ENCODE data around the gene CDC45. TPM values are rescaled to one million over a fixed set of nuclear protein-coding genes. Genes with fewer than 3 reads are reported as not detected.

Gene CDC45, protein sequence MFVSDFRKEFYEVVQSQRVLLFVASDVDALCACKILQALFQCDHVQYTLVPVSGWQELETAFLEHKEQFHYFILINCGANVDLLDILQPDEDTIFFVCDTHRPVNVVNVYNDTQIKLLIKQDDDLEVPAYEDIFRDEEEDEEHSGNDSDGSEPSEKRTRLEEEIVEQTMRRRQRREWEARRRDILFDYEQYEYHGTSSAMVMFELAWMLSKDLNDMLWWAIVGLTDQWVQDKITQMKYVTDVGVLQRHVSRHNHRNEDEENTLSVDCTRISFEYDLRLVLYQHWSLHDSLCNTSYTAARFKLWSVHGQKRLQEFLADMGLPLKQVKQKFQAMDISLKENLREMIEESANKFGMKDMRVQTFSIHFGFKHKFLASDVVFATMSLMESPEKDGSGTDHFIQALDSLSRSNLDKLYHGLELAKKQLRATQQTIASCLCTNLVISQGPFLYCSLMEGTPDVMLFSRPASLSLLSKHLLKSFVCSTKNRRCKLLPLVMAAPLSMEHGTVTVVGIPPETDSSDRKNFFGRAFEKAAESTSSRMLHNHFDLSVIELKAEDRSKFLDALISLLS
- total RNA-seq, result 11.2 and 44.8 TPM in 2 replicates

DNA sequence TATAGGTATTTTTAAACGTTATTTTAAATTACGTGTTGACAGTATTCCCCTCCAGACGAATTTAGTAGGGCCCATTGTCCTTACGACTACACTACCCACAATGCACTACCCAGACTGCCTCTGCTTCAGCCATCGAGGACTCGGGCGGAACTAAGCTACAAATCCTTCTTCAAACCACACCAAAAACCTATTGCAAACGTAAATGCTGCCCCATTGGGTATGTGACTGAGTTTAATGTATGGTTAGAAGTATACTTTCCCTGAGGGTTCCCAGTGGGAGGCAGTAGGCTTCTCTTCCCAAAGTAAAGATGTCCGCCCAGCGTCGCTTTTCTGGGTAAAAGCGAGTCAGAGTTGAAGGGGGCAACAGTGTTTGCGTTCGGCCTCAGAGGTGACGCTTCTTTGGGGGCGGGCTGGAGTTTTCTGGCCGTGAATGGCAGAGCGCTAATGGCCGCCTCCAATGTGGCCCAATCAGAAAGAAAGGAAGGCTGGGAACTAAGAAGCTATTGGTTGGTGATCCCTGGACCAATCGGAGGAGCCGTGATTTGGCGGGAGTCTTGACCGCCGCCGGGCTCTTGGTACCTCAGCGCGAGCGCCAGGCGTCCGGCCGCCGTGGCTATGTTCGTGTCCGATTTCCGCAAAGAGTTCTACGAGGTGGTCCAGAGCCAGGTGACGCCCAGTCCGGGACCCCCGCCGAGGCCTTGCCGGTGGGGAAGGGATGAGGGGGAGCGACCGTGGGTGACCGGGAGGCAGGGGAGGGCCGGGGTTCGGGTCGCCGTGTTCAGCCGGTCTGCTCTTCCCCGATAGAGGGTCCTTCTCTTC lies at the start of gene CDC45:
CDC45 (plus strand) TSS at position 566 of the 818 bp plus-strand sequence; CDS start at position 615, 49 bp downstream.

DNA sequence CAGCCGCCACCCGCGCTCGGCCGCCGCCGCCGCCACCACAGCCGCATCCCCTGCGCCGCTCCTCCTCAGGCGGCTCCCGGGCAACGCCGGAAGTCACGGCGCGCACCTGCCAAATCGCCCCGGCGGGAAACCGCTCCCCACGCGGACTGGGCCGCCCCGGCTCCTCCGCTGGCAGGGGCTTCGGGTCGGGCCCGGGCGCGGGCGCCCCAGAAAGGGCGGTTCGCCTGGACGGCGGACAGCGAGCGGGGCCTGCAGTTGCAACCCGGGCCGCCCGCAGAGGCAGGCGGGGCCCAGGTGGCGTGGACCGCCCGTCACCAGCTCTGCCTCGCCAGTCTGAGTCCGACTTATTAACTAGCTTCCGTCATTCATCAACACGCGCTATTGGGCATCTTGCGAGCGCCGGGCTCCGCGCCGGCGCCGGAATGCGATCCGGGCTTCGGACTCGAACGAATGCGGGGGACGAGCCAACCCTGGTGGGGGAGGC lies 48.0 kb upstream of the CDC45 start, which contains the start of gene HIRA:
HIRA (minus strand) TSS at position 85 of the 484 bp plus-strand sequence. CDS start 257 bp downstream, outside the sequence.

GRCh38 chr22:19432133-19432851 lies 47.4 kb upstream of the CDC45 start, which contains the start of gene MRPL40:
TSS of gene MRPL40 (plus strand) at chr22:19432545. CDS start at chr22:19432555, 10 bp downstream.

DNA sequence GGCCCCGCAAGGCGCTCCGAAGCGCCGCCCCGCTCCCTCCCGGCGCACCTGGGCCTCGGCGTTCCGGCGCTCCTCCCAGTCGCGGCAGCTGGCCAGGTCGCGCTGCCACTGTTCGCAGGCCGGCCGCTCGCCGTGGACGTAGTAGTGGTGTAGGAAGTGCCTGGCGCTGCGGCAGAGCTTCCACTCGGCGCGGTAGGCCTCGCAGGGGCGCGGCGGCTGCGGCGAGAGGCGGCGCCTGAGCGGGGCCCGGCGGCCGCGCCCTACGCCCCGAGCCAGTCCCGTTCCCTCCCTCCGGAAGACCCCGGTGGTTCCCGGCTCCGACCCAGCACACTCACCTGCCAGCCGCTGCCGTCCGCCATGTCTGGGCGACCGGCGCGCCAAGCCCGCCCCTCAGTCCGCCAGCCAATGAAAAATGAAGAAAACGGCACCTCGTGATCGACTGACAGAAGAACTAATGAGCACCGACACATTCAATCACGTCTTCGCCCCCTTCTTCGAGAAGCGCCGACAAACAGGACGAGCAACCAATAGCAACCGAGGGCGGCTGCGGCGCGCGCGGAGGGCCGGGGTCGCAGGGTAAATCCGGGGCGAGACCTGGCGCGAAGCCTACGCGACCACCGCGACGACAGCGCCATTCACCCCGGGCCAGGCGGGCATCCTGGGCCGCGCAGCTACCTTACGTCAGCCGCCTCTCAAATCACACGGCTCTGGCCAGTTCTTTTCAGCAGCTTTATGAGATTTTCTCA lies 32.2 kb upstream of the CDC45 start, which contains the start of gene C22orf39:
C22orf39 (minus strand) TSS at position 382 of the 746 bp plus-strand sequence; CDS start at position 359, 23 bp downstream.

GRCh38 chr22:19478901-19479354 lies 792 bp upstream of the CDC45 start, which contains the start of gene UFD1:
TSS of gene UFD1 (minus strand) at chr22:19479193. CDS start at chr22:19479085, 108 bp downstream.

GRCh38 chr22:19524170-19525115 lies 44.7 kb downstream of the CDC45 start, which contains the start of gene CLDN5:
TSS of gene CLDN5 (minus strand) at chr22:19524410. CDS start at chr22:19524255, 155 bp downstream.

Other genes with a start within 250 kb of the CDC45 start
- 9.5 and 12.2 TPM in 2 replicates for gene CLTCL1, start 188.2 kb upstream of the CDC45 start, total RNA-seq
- 25.2 and 25.8 TPM in 2 replicates for gene HIRA, start 48.2 kb upstream of the CDC45 start, total RNA-seq
- gene MRPL40, start 47.4 kb upstream of the CDC45 start, total RNA-seq, result 41.0 and 41.3 TPM in 2 replicates
- gene C22orf39, start 32.2 kb upstream of the CDC45 start, total RNA-seq, result 13.9 and 17.0 TPM in 2 replicates
- gene UFD1, start 727 bp upstream of the CDC45 start, total RNA-seq, result 49.5 and 105 TPM in 2 replicates
- gene CLDN5, start 44.5 kb downstream of the CDC45 start, total RNA-seq, result 1.1 TPM in 2 replicates
- gene SEPTIN5, start 234.6 kb downstream of the CDC45 start, total RNA-seq, result 14.8 and 39.5 TPM in 2 replicates
- 0.89 and 2.7 TPM in 2 replicates for gene GP1BB, start 243.6 kb downstream of the CDC45 start, total RNA-seq

All from uterine smooth muscle cell (primary cell).